Nephron (organoid): ENCODE data around the gene SHISA2.

ENCODE experiments used
- H3K27ac Mint-ChIP-seq, 3 experiments: 2 replicates each; pipeline ENCODE4 v1.8.0; 2020; ENCODE audit warnings: mixed read lengths in 3 of 3, mild to moderate bottlenecking in 2 of 3, moderate library complexity in 1 of 3
- H3K27me3 Mint-ChIP-seq: 2 replicates; pipeline ENCODE4 v1.8.0; 2021; ENCODE audit warnings: low read depth, mild to moderate bottlenecking, moderate library complexity, mixed read lengths
- H3K36me3 Mint-ChIP-seq: 2 replicates; pipeline ENCODE4 v1.8.0; 2020; ENCODE audit warnings: low read depth, mixed read lengths
- H3K4me1 Mint-ChIP-seq: 2 replicates; pipeline ENCODE4 v1.8.0; 2020; ENCODE audit warnings: mixed read lengths
- H3K4me3 Mint-ChIP-seq, 3 experiments: 2 replicates each; pipeline ENCODE4 v1.8.0; 2020; ENCODE audit warnings: mild to moderate bottlenecking in 3 of 3, mixed read lengths in 3 of 3, moderate library complexity in 2 of 3
- H3K9me3 Mint-ChIP-seq: 2 replicates; pipeline ENCODE4 v1.8.0; 2020; ENCODE audit warnings: mixed read lengths
- CTCF ChIP-seq, 3 experiments: fragments of 200-600 bp; sonication (generic); IDR thresholded peaks; one replicate each; pipeline ENCODE4 v1.5.0; 2021; ENCODE audit warnings: antibody characterized with exemption in 3 of 3; ENCODE audit not compliant: unreplicated experiment in 3 of 3

SHISA2 gene

GRCh38 chr13:26042785-26043184 is 9.0 kb downstream of the SHISA2 start:
- Mint-ChIP-seq H3K27me3 (peaks cover 15% of the 10 kb centered on the region), H3K27ac (peak overlapping the region in 1 of 3 experiments; percentile 56), H3K4me1 (peaks cover 17% of the 10 kb centered on the region), H3K9me3 (no peaks in the 10 kb centered on the region), H3K4me3 (no peak overlapping the region), H3K36me3 (peaks cover 24% of the 10 kb centered on the region)
- TF ChIP-seq CTCF (IDR thresholded peaks at IDR 0.05; ENCODE audit: unreplicated experiment in 3 of 3) = no peak

GRCh38 chr13:26041444-26041843 is 10.4 kb downstream of the SHISA2 start:
- peaks cover 5% of the 10 kb centered on the region for H3K4me1 Mint-ChIP-seq
- no peak overlapping the region for H3K4me3 Mint-ChIP-seq
- TF ChIP-seq CTCF (IDR thresholded peaks at IDR 0.05; ENCODE audit: unreplicated experiment in 3 of 3) = no peak
- H3K27ac Mint-ChIP-seq = peak overlapping the region; percentile 37 to 73 (median 71)
- H3K36me3 Mint-ChIP-seq = peaks cover 14% of the 10 kb centered on the region
- H3K27me3 Mint-ChIP-seq = peaks cover 10% of the 10 kb centered on the region
- H3K9me3 Mint-ChIP-seq = peaks cover 2% of the 10 kb centered on the region

- Mint-ChIP-seq H3K9me3 (peaks cover 9% of the 10 kb centered on the region), H3K27ac (no peak overlapping the region), H3K4me3 (no peak overlapping the region), H3K4me1 (peaks cover 5% of the 10 kb centered on the region), H3K27me3 (peaks cover 10% of the 10 kb centered on the region), H3K36me3 (peaks cover 5% of the 10 kb centered on the region)
- no peak for TF ChIP-seq CTCF (IDR thresholded peaks at IDR 0.05; ENCODE audit: unreplicated experiment in 3 of 3)
Measured at GRCh38 chr13:26038931-26039475, 12.8 kb downstream of the SHISA2 start.

GRCh38 chr13:26037302-26037701 is 14.5 kb downstream of the SHISA2 start:
- peak; percentile 16 to 50 (median 21) for TF ChIP-seq CTCF (IDR thresholded peaks at IDR 0.05; ENCODE audit: unreplicated experiment in 3 of 3)
- H3K4me1 Mint-ChIP-seq = peaks cover 5% of the 10 kb centered on the region
- no peak overlapping the region for H3K4me3 Mint-ChIP-seq
- peaks cover 10% of the 10 kb centered on the region for H3K9me3 Mint-ChIP-seq
- peaks cover 10% of the 10 kb centered on the region for H3K27me3 Mint-ChIP-seq
- peaks cover 5% of the 10 kb centered on the region for H3K36me3 Mint-ChIP-seq
- no peak overlapping the region for H3K27ac Mint-ChIP-seq

- H3K36me3 Mint-ChIP-seq = peaks cover 5% of the 10 kb centered on the region
- peaks cover 14% of the 10 kb centered on the region for H3K9me3 Mint-ChIP-seq
- no peak overlapping the region for H3K4me3 Mint-ChIP-seq
- peaks cover 6% of the 10 kb centered on the region for H3K27me3 Mint-ChIP-seq
- H3K27ac Mint-ChIP-seq = no peak overlapping the region
- no peaks in the 10 kb centered on the region for H3K4me1 Mint-ChIP-seq
- no peak for TF ChIP-seq CTCF (IDR thresholded peaks at IDR 0.05; ENCODE audit: unreplicated experiment in 3 of 3)
Measured at GRCh38 chr13:26036383-26036782, 15.4 kb downstream of the SHISA2 start.

GRCh38 chr13:26034018-26034417 is 17.8 kb downstream of the SHISA2 start:
- Mint-ChIP-seq H3K27me3 (peaks cover 6% of the 10 kb centered on the region), H3K27ac (no peak overlapping the region), H3K36me3 (peaks cover 5% of the 10 kb centered on the region), H3K4me1 (no peaks in the 10 kb centered on the region), H3K4me3 (no peak overlapping the region), H3K9me3 (peaks cover 18% of the 10 kb centered on the region)
- TF ChIP-seq CTCF (IDR thresholded peaks at IDR 0.05; ENCODE audit: unreplicated experiment in 3 of 3) = no peak
